ENCODE results near the gene RTN4R. TPM values are rescaled to one million over a fixed set of nuclear protein-coding genes. Genes with fewer than 3 reads are reported as not detected.
A peak's percentile ranks its signal among the peaks of the same experiment; 100 is the strongest.

RTN4R gene
- total and polyA plus RNA-seq, 2 donors from 2014 or later: 1.2 to 2.5 TPM

DNA sequence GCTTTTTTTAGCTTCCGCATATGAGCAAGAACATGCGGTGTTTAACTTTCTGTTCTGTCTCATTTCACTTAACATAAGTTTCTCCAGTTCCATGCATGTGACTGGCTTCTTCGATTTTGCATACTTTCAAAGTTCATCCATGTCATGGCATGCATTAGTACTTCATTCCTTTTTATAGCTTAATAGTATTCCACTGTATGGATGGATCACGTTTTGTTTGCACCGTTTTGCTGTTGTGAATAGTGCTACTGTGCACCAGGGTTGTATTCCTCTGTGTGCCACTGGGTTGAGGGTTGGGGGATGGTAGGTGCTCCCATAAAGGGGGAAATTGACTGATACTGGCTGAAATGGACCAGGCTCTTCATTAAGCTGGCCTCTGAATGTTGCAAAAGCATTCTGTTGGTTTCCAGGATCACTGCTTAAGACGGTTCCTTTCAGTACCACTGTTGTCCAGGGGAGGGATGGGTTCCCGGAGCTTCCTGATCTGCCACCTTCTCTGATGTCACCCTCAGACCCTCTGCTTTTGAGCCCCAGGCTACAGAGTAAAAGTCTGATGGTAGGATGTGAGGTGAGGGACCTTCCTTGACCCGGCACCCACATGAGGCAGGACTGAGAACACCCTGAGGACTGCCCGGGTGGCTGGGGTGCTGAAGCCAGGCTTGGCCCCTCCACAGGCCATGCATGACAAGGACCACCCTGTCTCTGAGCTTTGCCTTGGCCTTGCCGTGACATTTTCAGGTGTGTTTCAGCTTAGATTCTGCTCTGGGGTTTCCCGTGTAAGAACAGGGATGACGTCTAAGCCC is 27.3 kb upstream of the RTN4R start:
- no peak overlapping the region for H3K4me3 ChIP-seq (ENCODE audit: low read length in 3 of 3)
- H3K9me3 ChIP-seq (ENCODE audit: control insufficient read depth in 2 of 3, insufficient read depth in 1 of 3, low read length in 3 of 3): no peaks in the 10 kb centered on the region
- intact Hi-C loops (cut with DNase I): loop anchor here (10.0 kb wide), 1 partner anchor 141 kb away; the partner anchor contains the start of gene CCDC188
- peaks cover 0 to 4% (median 0%) of the 10 kb centered on the region in 3 donors for H3K4me1 ChIP-seq (ENCODE audit: control insufficient read depth in 2 of 3, insufficient read depth in 2 of 3, low read depth in 1 of 3, low read length in 3 of 3)
- H3K27ac ChIP-seq (ENCODE audit: low read depth in 2 of 2, low read length in 2 of 2): no peak overlapping the region
- no peak overlapping the region for H3K9ac ChIP-seq (ENCODE audit: low read length in 3 of 3)
- FAIRE-seq (no peak), DNase-seq (no peak)
- TF ChIP-seq, protein P1, sequence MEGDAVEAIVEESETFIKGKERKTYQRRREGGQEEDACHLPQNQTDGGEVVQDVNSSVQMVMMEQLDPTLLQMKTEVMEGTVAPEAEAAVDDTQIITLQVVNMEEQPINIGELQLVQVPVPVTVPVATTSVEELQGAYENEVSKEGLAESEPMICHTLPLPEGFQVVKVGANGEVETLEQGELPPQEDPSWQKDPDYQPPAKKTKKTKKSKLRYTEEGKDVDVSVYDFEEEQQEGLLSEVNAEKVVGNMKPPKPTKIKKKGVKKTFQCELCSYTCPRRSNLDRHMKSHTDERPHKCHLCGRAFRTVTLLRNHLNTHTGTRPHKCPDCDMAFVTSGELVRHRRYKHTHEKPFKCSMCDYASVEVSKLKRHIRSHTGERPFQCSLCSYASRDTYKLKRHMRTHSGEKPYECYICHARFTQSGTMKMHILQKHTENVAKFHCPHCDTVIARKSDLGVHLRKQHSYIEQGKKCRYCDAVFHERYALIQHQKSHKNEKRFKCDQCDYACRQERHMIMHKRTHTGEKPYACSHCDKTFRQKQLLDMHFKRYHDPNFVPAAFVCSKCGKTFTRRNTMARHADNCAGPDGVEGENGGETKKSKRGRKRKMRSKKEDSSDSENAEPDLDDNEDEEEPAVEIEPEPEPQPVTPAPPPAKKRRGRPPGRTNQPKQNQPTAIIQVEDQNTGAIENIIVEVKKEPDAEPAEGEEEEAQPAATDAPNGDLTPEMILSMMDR (IDR thresholded peaks at IDR 0.05; ENCODE audit: borderline replicate concordance, extremely low read depth, insufficient read depth): no peak
- H3K36me3 ChIP-seq (ENCODE audit: control insufficient read depth in 2 of 3, insufficient read depth in 3 of 3, low read length in 3 of 3): no peaks in the 10 kb centered on the region
- no peaks in the 10 kb centered on the region for H3K27me3 ChIP-seq (ENCODE audit: control insufficient read depth, insufficient read depth, low read length)

DNA sequence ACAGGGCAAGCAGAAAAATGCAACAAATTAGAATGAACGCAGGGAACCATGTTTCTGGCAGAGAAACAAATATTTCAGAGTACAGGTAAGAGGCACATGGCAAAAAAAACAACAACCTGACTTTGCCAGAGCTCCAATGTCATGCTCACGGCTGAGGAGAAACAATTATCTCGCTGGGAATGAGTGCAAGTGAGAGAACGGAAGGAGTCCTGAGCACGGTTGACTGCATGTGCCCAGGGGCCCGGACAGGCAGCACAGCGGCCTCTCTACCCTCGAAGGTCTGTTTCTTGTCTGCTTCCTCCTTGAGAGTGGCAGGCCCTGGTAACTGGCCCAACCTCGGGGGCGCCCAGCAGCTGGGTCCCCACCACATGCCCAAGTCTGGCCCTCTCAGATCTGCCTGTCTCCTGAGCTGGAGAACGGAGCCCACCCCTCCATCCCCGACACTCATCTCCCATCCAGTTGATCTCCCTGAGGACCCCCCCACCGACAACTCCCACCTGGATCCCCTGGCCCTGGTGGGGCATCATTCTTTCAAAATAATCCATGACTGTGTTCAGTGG is 24.6 kb upstream of the RTN4R start:
- FAIRE-seq: no peak
- intact Hi-C loops (cut with DNase I): loop anchor here (10.0 kb wide), 1 partner anchor 138 kb away; the partner anchor contains the start of gene CCDC188
- DNase-seq: peak in 3 of 5 donors; percentile 53 to 72 (median 66)

DNA sequence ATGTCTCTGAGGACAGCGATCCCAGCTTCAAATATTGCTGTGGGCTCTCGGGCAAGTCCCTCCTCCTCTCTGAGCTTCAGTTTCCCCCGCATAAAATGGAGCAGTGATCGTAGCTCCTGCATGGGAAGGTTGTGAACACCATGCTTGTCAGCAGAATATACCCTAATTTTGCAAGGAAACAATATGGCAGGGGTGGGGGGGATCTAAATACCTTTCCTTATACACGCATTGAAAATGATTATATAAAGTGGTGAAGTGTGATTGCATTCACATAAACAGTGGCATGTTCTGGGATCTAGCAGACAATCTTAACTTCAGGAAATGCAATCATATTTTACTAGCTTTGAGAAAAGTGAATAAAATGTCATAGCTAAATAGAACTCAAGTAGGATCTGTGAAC is 24.0 kb upstream of the RTN4R start:
- TF ChIP-seq, protein P1 (IDR thresholded peaks at IDR 0.05; ENCODE audit: borderline replicate concordance, extremely low read depth, insufficient read depth): no peak
- no peak overlapping the region for H3K9ac ChIP-seq (ENCODE audit: low read length in 3 of 3)
- DNase-seq: no peak
- H3K4me3 ChIP-seq (ENCODE audit: low read length in 3 of 3): no peak overlapping the region
- H3K9me3 ChIP-seq (ENCODE audit: control insufficient read depth in 2 of 3, insufficient read depth in 1 of 3, low read length in 3 of 3): no peaks in the 10 kb centered on the region
- intact Hi-C loops (cut with DNase I): loop anchor here (10.0 kb wide), 1 partner anchor 137 kb away; the partner anchor contains the start of gene CCDC188
- H3K36me3 ChIP-seq (ENCODE audit: control insufficient read depth in 2 of 3, insufficient read depth in 3 of 3, low read length in 3 of 3): no peaks in the 10 kb centered on the region
- H3K4me1 ChIP-seq (ENCODE audit: control insufficient read depth in 2 of 3, insufficient read depth in 2 of 3, low read depth in 1 of 3, low read length in 3 of 3): no peaks in the 10 kb centered on the region
- no peak for FAIRE-seq
- H3K27ac ChIP-seq (ENCODE audit: low read depth in 2 of 2, low read length in 2 of 2): no peak overlapping the region
- H3K27me3 ChIP-seq (ENCODE audit: control insufficient read depth, insufficient read depth, low read length): no peaks in the 10 kb centered on the region

More for the DNA sequence above, 24.6 kb upstream of the RTN4R start:
- H3K36me3 ChIP-seq (ENCODE audit: control insufficient read depth in 2 of 3, insufficient read depth in 3 of 3, low read length in 3 of 3): no peaks in the 10 kb centered on the region
- TF ChIP-seq, protein P1 (IDR thresholded peaks at IDR 0.05; ENCODE audit: borderline replicate concordance, extremely low read depth, insufficient read depth): no peak
- H3K4me1 ChIP-seq (ENCODE audit: control insufficient read depth in 2 of 3, insufficient read depth in 2 of 3, low read depth in 1 of 3, low read length in 3 of 3): no peaks in the 10 kb centered on the region
- peak overlapping the region in 1 of 2 donors; percentile 5 for H3K27ac ChIP-seq (ENCODE audit: low read depth in 2 of 2, low read length in 2 of 2)
- no peak overlapping the region for H3K9ac ChIP-seq (ENCODE audit: low read length in 3 of 3)
- H3K4me3 ChIP-seq (ENCODE audit: low read length in 3 of 3): no peak overlapping the region
- H3K9me3 ChIP-seq (ENCODE audit: control insufficient read depth in 2 of 3, insufficient read depth in 1 of 3, low read length in 3 of 3): no peaks in the 10 kb centered on the region
- no peaks in the 10 kb centered on the region for H3K27me3 ChIP-seq (ENCODE audit: control insufficient read depth, insufficient read depth, low read length)
